ENCODE measurements around the gene CFAP299.

CFAP299 gene

GRCh38 chr4:80382090-80382832 is 46.7 kb downstream of the CFAP299 start:
- FAIRE-seq (no peak), DNase-seq (ENCODE audit: insufficient read length, low spot score) (no peak)
- TF ChIP-seq TAF1 (IDR thresholded peaks at IDR 0.05; ENCODE audit: low read depth, low read length): no peak
- TF ChIP-seq SPI1 (IDR thresholded peaks at IDR 0.05; ENCODE audit: low read depth, low read length): no peak
- TF ChIP-seq POLR2A (IDR thresholded peaks at IDR 0.05; ENCODE audit: low read depth, low read length): no peak
- TF ChIP-seq POLR2AphosphoS5 (IDR thresholded peaks at IDR 0.05; ENCODE audit: low read depth, low read length): no peak
- no peak for TF ChIP-seq POU2F2 (IDR thresholded peaks at IDR 0.05; ENCODE audit: low read depth, low read length)
- TF ChIP-seq PAX5 (IDR thresholded peaks at IDR 0.05; ENCODE audit: insufficient read depth, low read length, severe bottlenecking): no peak

- DNase-seq (ENCODE audit: insufficient read length, low spot score) (no peak), FAIRE-seq (no peak)
- no peak for TF ChIP-seq POU2F2 (IDR thresholded peaks at IDR 0.05; ENCODE audit: low read depth, low read length)
- no peak for TF ChIP-seq SPI1 (IDR thresholded peaks at IDR 0.05; ENCODE audit: low read depth, low read length)
Measured at GRCh38 chr4:80385397-80386280, 50.1 kb downstream of the CFAP299 start.

- DNase-seq (ENCODE audit: insufficient read length, low spot score) (no peak), FAIRE-seq (no peak)
- TF ChIP-seq POLR2A (IDR thresholded peaks at IDR 0.05; ENCODE audit: low read depth, low read length) (no peak), TAF1 (IDR thresholded peaks at IDR 0.05; ENCODE audit: low read depth, low read length) (no peak), POU2F2 (IDR thresholded peaks at IDR 0.05; ENCODE audit: low read depth, low read length) (no peak), POLR2AphosphoS5 (IDR thresholded peaks at IDR 0.05; ENCODE audit: low read depth, low read length) (no peak), PAX5 (IDR thresholded peaks at IDR 0.05; ENCODE audit: insufficient read depth, low read length, severe bottlenecking) (no peak), SPI1 (IDR thresholded peaks at IDR 0.05; ENCODE audit: low read depth, low read length) (no peak)
Measured at GRCh38 chr4:80386281-80386886, 50.9 kb downstream of the CFAP299 start.

DNA sequence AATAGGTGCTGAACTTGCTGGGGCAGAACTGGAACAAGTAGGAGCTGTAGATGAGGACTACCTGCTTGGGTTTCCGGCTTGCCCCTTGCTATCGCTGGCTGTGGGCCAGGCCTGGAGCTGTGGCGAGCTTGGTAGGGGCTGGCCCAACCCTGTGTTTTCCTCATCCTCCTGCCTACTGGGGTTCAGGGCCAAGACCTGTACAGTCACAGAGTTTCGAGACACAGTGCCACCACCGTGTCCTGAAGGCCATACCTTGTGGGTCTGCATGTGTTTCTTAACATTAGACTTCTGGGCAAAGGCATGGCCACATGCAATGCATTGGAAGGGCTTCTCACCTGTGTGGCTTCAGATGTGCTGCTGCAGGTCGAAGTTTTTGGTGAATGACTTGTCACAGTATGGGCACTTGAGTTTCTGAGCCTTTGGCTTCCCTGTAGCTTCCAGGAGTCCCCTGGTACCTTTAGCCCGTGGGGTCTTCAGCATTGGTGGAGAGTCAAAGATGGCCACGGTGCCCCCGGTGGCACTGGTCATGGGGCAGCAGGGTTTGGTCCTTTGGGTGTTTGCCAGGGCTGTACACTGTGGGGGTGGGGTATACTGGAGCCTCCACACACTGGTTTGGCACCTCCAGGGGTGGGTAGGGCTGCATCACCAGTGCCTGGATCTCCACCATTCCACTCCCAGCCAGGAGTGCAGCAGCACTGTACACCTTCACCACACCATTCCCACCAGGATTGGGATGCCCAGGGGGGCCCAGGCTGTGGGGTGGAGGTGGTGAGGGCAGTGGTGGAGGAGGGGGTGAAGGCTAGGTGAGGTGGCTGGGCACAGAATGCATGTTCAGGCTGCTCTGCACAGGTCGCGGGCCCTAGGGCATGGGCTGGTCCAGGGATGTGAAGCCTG is 52.1 kb downstream of the CFAP299 start:
- TF ChIP-seq SPI1 (IDR thresholded peaks at IDR 0.05; ENCODE audit: low read depth, low read length) (no peak), POU2F2 (IDR thresholded peaks at IDR 0.05; ENCODE audit: low read depth, low read length) (no peak), POLR2A (IDR thresholded peaks at IDR 0.05; ENCODE audit: low read depth, low read length) (no peak), TAF1 (IDR thresholded peaks at IDR 0.05; ENCODE audit: low read depth, low read length) (no peak), POLR2AphosphoS5 (IDR thresholded peaks at IDR 0.05; ENCODE audit: low read depth, low read length) (no peak), PAX5 (IDR thresholded peaks at IDR 0.05; ENCODE audit: insufficient read depth, low read length, severe bottlenecking) (no peak)
- DNase-seq (ENCODE audit: insufficient read length, low spot score) (no peak), FAIRE-seq (no peak)

GRCh38 chr4:80388284-80388607 is 52.7 kb downstream of the CFAP299 start:
- FAIRE-seq (no peak), DNase-seq (ENCODE audit: insufficient read length, low spot score) (no peak)
- TF ChIP-seq POU2F2 (IDR thresholded peaks at IDR 0.05; ENCODE audit: low read depth, low read length) (no peak), SPI1 (IDR thresholded peaks at IDR 0.05; ENCODE audit: low read depth, low read length) (no peak), POLR2A (IDR thresholded peaks at IDR 0.05; ENCODE audit: low read depth, low read length) (no peak), POLR2AphosphoS5 (IDR thresholded peaks at IDR 0.05; ENCODE audit: low read depth, low read length) (no peak), PAX5 (IDR thresholded peaks at IDR 0.05; ENCODE audit: insufficient read depth, low read length, severe bottlenecking) (no peak), TAF1 (IDR thresholded peaks at IDR 0.05; ENCODE audit: low read depth, low read length) (no peak)

- TF ChIP-seq TAF1 (IDR thresholded peaks at IDR 0.05; ENCODE audit: low read depth, low read length): no peak
- TF ChIP-seq PAX5 (IDR thresholded peaks at IDR 0.05; ENCODE audit: insufficient read depth, low read length, severe bottlenecking): no peak
- TF ChIP-seq POLR2AphosphoS5 (IDR thresholded peaks at IDR 0.05; ENCODE audit: low read depth, low read length): no peak
- TF ChIP-seq POLR2A (IDR thresholded peaks at IDR 0.05; ENCODE audit: low read depth, low read length): no peak
- no peak for TF ChIP-seq POU2F2 (IDR thresholded peaks at IDR 0.05; ENCODE audit: low read depth, low read length)
- no peak for TF ChIP-seq SPI1 (IDR thresholded peaks at IDR 0.05; ENCODE audit: low read depth, low read length)
- DNase-seq (ENCODE audit: insufficient read length, low spot score) (no peak), FAIRE-seq (no peak)
Measured at GRCh38 chr4:80390178-80390577, 54.6 kb downstream of the CFAP299 start.

GRCh38 chr4:80393246-80393969 is 57.9 kb downstream of the CFAP299 start:
- no peak for TF ChIP-seq POU2F2 (IDR thresholded peaks at IDR 0.05; ENCODE audit: low read depth, low read length)
- no peak for TF ChIP-seq SPI1 (IDR thresholded peaks at IDR 0.05; ENCODE audit: low read depth, low read length)
- TF ChIP-seq POLR2A (IDR thresholded peaks at IDR 0.05; ENCODE audit: low read depth, low read length): no peak
- TF ChIP-seq PAX5 (IDR thresholded peaks at IDR 0.05; ENCODE audit: insufficient read depth, low read length, severe bottlenecking): no peak
- TF ChIP-seq POLR2AphosphoS5 (IDR thresholded peaks at IDR 0.05; ENCODE audit: low read depth, low read length): no peak
- no peak for TF ChIP-seq TAF1 (IDR thresholded peaks at IDR 0.05; ENCODE audit: low read depth, low read length)
- FAIRE-seq (no peak), DNase-seq (ENCODE audit: insufficient read length, low spot score) (no peak)

DNA sequence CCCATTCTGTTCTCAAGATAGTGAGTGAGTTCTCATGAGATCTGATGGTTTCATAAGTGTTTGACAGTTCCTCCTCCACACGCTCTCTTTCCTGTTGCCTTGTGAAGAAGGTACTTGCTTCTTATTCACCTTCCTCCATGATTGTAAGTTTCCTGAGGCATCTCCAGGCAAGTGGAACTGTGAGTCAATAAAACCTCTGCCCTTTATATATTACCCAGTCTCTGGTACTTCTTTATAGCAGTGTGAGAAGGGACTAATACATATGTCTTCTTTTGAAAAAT is 58.4 kb downstream of the CFAP299 start:
- DNase-seq (ENCODE audit: insufficient read length, low spot score) (no peak), FAIRE-seq (no peak)
- TF ChIP-seq TAF1 (IDR thresholded peaks at IDR 0.05; ENCODE audit: low read depth, low read length) (no peak), PAX5 (IDR thresholded peaks at IDR 0.05; ENCODE audit: insufficient read depth, low read length, severe bottlenecking) (no peak), POLR2AphosphoS5 (IDR thresholded peaks at IDR 0.05; ENCODE audit: low read depth, low read length) (no peak), POU2F2 (IDR thresholded peaks at IDR 0.05; ENCODE audit: low read depth, low read length) (no peak), POLR2A (IDR thresholded peaks at IDR 0.05; ENCODE audit: low read depth, low read length) (no peak), SPI1 (IDR thresholded peaks at IDR 0.05; ENCODE audit: low read depth, low read length) (no peak)

All from GM12891 (cell line).